LNCAP (cell line): ENCODE results near the gene NKAIN2.

ENCODE experiments used
- TF ChIP-seq, protein P1 (sequence below): fragments of 450-650 bp; IDR thresholded peaks from 2 replicates; pipeline ENCODE4 v1.5.1; 2017; ENCODE audit warnings: mild to moderate bottlenecking

NKAIN2 gene

DNA sequence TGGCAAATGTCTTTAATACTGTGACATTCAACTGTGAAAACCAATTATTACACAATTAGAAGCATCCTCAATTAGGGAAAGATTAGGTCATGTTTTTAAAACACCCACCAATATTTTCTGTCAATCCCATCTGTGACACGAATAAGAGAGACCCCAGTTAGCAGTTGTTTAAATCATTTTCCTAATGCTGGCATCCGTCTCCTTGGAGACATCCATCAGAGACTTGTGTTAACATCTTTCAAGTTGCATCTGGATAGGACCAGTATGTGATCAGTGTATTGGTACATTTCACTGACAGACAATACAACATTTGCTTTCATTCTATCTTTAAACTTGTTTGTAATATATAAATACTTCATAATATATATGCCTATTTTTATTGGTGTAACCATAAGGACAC lies 737.9 kb downstream of the NKAIN2 start:
- TF ChIP-seq, protein P1, sequence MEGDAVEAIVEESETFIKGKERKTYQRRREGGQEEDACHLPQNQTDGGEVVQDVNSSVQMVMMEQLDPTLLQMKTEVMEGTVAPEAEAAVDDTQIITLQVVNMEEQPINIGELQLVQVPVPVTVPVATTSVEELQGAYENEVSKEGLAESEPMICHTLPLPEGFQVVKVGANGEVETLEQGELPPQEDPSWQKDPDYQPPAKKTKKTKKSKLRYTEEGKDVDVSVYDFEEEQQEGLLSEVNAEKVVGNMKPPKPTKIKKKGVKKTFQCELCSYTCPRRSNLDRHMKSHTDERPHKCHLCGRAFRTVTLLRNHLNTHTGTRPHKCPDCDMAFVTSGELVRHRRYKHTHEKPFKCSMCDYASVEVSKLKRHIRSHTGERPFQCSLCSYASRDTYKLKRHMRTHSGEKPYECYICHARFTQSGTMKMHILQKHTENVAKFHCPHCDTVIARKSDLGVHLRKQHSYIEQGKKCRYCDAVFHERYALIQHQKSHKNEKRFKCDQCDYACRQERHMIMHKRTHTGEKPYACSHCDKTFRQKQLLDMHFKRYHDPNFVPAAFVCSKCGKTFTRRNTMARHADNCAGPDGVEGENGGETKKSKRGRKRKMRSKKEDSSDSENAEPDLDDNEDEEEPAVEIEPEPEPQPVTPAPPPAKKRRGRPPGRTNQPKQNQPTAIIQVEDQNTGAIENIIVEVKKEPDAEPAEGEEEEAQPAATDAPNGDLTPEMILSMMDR, result no peak

DNA sequence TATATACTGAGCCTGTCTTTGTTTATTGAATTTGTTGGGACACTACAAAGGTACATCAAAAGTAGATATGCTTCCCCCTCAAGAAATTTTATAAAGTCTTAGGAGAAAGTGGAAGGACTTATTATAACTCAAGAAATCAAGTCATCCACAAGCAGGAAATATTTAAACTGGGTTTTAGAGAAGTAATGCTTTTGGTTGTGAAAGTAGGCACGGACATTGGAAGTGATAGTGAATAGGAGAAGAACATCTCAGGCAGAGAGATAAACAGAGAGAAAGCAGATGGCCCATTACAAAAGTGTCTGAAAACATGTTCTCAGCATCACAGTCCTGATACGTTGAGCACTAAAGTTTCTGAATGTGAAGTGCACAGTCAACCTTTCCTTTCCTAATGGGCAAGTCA lies 742.9 kb downstream of the NKAIN2 start:
- TF ChIP-seq, protein P1, result no peak

DNA sequence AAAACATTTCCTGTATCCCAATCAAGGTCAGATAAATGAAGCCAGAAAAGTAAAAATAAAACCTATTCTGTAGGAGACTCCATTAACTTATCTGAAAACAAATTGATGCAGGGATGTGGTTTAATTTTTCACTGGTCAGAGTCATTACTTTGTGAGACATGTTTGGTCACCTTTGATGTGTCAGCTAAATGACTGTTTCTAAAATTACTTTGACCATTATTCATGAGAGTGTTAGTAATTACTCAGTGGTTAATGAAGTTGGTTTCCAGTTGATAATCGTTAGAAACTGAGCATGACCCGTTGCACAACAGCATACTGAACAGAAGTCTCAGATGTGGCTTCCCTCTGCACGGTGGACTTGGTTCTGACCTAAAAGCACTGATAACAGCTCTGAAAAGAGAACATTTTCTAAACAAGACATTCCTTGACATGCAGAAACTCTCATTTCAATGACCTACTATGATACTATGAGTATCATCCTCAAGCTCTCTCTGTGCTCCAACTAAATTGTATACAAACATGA lies 748.1 kb downstream of the NKAIN2 start:
- TF ChIP-seq, protein P1, result no peak

DNA sequence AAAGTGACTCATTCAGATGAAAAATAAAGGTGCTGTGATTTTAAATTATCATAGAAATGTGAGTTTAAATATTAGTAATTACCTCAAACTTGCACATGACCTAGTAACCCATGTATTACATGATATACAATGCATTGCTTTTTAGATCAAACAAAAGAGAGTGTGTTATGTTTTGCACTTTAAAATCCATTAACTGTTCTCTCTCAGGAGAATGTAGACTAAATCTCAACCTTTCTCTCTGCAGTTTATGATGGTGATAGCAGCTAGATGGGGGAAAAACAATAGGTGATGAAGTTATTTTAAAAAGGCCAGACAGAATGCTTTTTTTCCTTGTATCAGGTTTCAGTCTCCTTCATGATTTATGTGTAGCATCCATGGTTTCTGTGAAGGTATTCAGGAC lies 754.2 kb downstream of the NKAIN2 start:
- TF ChIP-seq, protein P1, result no peak

DNA sequence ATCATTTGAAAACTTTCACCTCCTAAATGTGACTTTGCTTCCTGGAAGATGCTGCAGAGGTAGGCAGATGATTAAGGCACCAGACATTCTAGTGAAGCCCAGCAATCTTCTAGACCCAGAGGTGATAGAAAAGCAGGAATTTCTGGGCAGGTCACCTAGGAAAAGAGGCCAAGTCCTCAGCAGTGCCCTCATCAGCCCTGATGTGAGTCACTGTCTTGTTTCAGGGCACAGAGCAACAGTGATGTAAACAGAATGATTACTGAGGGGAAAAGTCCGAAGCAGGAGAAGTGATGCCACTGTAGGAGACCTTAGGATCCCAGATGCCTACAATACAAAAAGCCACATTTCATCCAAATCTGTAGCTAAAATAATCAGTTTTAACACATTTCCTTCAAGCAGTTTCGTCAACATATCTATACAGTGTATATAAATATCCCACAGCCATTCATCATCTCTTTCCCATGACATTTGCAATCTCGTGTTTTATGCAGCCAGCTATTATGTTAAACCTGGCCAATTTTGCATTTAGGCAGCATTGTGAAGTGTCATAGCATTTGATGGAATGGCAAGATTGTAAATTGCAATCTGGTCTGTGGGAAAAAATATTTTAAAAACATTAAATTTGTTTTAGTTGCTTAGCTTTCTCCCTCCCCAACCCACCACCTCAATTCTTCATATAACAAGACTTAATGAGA lies 757.4 kb downstream of the NKAIN2 start:
- TF ChIP-seq, protein P1, result no peak

DNA sequence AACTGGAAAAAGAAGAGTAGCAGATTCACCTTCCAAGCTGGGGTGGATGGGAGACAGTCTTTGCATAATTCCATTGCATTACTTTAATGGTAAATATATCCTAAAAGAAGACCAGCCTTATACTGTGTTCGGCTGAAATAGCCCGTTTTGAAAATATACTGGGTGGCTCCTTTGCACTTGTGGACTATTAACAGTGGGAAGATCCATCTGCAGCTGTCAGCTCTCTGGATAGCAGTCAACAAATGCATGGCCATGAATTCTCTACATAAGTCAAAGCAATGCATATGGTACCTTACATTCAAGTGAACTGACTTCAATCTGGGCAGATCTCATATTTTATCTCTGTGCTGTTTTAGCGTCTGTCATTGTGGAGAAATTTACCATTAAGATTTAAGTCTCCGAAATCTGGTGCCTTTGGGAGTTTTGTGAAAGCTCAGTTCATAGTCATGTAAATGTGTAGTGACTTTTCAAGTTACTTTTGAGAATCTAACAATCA lies 758.0 kb downstream of the NKAIN2 start:
- TF ChIP-seq, protein P1, result no peak

DNA sequence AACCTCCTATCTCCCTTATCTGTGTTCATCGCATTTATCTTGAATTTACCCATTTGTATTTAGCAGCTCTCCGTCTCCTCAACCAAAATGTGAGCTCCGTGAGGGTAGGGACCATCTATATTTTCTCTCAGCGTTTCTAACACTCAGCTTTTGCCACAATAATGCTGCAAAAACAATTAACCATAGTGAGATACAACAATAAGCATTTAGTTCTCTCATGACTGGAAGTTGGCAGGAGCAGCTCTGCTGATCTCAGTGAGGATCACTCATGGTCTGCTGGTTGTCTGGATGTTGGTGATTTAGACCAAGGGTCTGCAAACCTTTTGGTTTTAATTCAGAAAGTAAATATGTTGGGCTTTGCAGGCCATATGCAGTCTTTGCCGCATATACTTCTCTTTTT lies 763.7 kb downstream of the NKAIN2 start:
- TF ChIP-seq, protein P1, result no peak
